GM21423 (cell line): ENCODE measurements around the gene DUSP8.

Source experiments
- ATAC-seq: cut with Tn5 transposase; IDR thresholded peaks from one replicate; pipeline ENCODE4 v1.9.1; 2021; ENCODE audit warnings: mild to moderate bottlenecking, moderate library complexity; ENCODE audit not compliant: unreplicated experiment

Gene DUSP8

GRCh38 chr11:1554981-1555712, 16.9 kb downstream of the DUSP8 start:
- no peak for ATAC-seq

- no peak for ATAC-seq
These were observed 18.1 kb downstream of the DUSP8 start for GRCh38 chr11:1553808-1554594.

- no peak for ATAC-seq
These were observed 22.4 kb downstream of the DUSP8 start for GRCh38 chr11:1549338-1550330.

- ATAC-seq: no peak
These were observed 23.6 kb downstream of the DUSP8 start for GRCh38 chr11:1548221-1549070.

- no peak for ATAC-seq
These were observed 24.5 kb downstream of the DUSP8 start for GRCh38 chr11:1547467-1548098.

- ATAC-seq: no peak
These were observed 25.3 kb downstream of the DUSP8 start for GRCh38 chr11:1546536-1547466.

GRCh38 chr11:1546077-1546535, 26.0 kb downstream of the DUSP8 start:
- no peak for ATAC-seq

GRCh38 chr11:1545432-1545831, 26.6 kb downstream of the DUSP8 start:
- ATAC-seq: no peak

- ATAC-seq: no peak
These were observed 27.5 kb downstream of the DUSP8 start for GRCh38 chr11:1544536-1544935.

- no peak for ATAC-seq
These were observed 28.3 kb downstream of the DUSP8 start for GRCh38 chr11:1543606-1544263.

- ATAC-seq: no peak
These were observed 29.8 kb downstream of the DUSP8 start for GRCh38 chr11:1542267-1542666.

GRCh38 chr11:1541474-1542204, 30.4 kb downstream of the DUSP8 start:
- ATAC-seq: no peak

GRCh38 chr11:1540074-1540473, 32.0 kb downstream of the DUSP8 start:
- no peak for ATAC-seq

- no peak for ATAC-seq
These were observed 33.9 kb downstream of the DUSP8 start for GRCh38 chr11:1538153-1538552.

- ATAC-seq: no peak
These were observed 35.8 kb downstream of the DUSP8 start for GRCh38 chr11:1536065-1536843.

- no peak for ATAC-seq
These were observed 37.4 kb downstream of the DUSP8 start for GRCh38 chr11:1534682-1535081.

GRCh38 chr11:1534171-1534570, 37.9 kb downstream of the DUSP8 start:
- no peak for ATAC-seq
